Spleen (tissue), 11 donors: ENCODE results near the gene PCGF2. TPM values are rescaled to one million over a fixed set of nuclear protein-coding genes. Genes with fewer than 3 reads are reported as not detected.

Experiments
- DNase-seq: peaks from one replicate; pipeline ENCODE4 v3.0.0-alpha.2; 2020
- H3K27ac ChIP-seq, 8 donors: fragments of 200-600 bp; sonication (generic) in 7 of 8; 1 replicate in 4 of 8; 2 replicates in 4 of 8; pipeline versions ENCODE4 v1.5.0 to v1.8.0; 2016 to 2021; ENCODE audit warnings: inconsistent platforms in 4 of 8, mild to moderate bottlenecking in 4 of 8, moderate library complexity in 1 of 8
- H3K27me3 ChIP-seq, 7 donors: fragments of 200-600 bp; sonication (generic) in 6 of 7; replicated peaks in 1 of 7; 1 replicate in 4 of 7; 2 replicates in 3 of 7; pipeline versions ENCODE4 v1.5.0 to v1.8.0; 2016 to 2021; ENCODE audit warnings: inconsistent platforms in 3 of 7, mild to moderate bottlenecking in 1 of 7
- H3K36me3 ChIP-seq, 6 donors: fragments of 200-600 bp; sonication (generic) in 5 of 6; 1 replicate in 4 of 6; 2 replicates in 2 of 6; pipeline versions ENCODE4 v1.5.0 to v1.8.0; 2016 to 2021; ENCODE audit warnings: inconsistent platforms in 2 of 6
- H3K4me1 ChIP-seq, 6 donors: fragments of 200-600 bp; sonication (generic) in 5 of 6; 1 replicate in 3 of 6; 2 replicates in 3 of 6; pipeline versions ENCODE4 v1.5.0 to v1.8.0; 2016 to 2021; ENCODE audit warnings: inconsistent platforms in 3 of 6
- H3K4me3 ChIP-seq, 8 donors: fragments of 200-600 bp; sonication (generic) in 7 of 8; 1 replicate in 4 of 8; 2 replicates in 4 of 8; pipeline versions ENCODE4 v1.5.0 to v1.8.0; 2016 to 2021; ENCODE audit warnings: inconsistent platforms in 4 of 8, mild to moderate bottlenecking in 4 of 8, moderate library complexity in 2 of 8
- H3K9me3 ChIP-seq, 8 donors: fragments of 200-600 bp; sonication (generic) in 7 of 8; 1 replicate in 4 of 8; 2 replicates in 4 of 8; pipeline versions ENCODE4 v1.5.0 to v1.8.0; 2016 to 2021; ENCODE audit warnings: inconsistent platforms in 4 of 8
- POLR2A ChIP-seq, 3 donors: fragments of 450-650 bp; IDR thresholded peaks; one replicate each; pipeline ENCODE4 v1.5.1; 2017; ENCODE audit warnings: antibody characterized with exemption in 3 of 3, mild to moderate bottlenecking in 1 of 3
- POLR2AphosphoS5 ChIP-seq, 3 donors: sonication (generic); formaldehyde crosslinking; IDR thresholded peaks; one replicate each; pipeline ENCODE4 v1.5.1; 2017; ENCODE audit warnings: antibody characterized with exemption in 3 of 3
- WGBS, 5 donors: extraction: QIAGEN DNeasy Blood & Tissue Kit in 3 of 5; methylation state at CpG; one replicate each; pipeline versions ENCODE4 v1.1.5 to v1.1.7; 2013 to 2018; 5-methylcytosine and 5-hydroxymethylcytosine counted together
- intact Hi-C: fragments of 100-400 bp; cut with DNase I; formaldehyde crosslinking; loops from one replicate; pipeline ENCODE4 v1.15.0; 2023; ENCODE audit warnings: low total_unique reads
- polyA plus RNA-seq, 3 donors: library from polyadenylated mRNA; stranded (reverse); fragments of 200-250 nt; gene quantifications; one replicate each; pipeline ENCODE4 v1.2.1, GENCODE V29; 2013
- total RNA-seq, 7 donors: library from RNA; depleted of rRNA in 3 of 7; stranded (reverse); fragments of >200 nt in 3 of 7; fragmentation: NEBNext Ultra II Directional in 4 of 7; extraction: Animal tissue kit (Norgen Biotek cat#: 25700) in 4 of 7; gene quantifications; one replicate each; pipeline versions ENCODE4 v1.1.0 to v1.2.1, GENCODE V29; 2016 to 2021
- TF ChIP-seq, protein P1 (sequence below), 11 experiments: fragments of 200-600 bp in 7 of 11; fragments of 450-650 bp in 4 of 11; sonication (generic) in 4 of 11; IDR thresholded peaks in 8 of 11; conservative IDR thresholded peaks in 3 of 11; 1 replicate in 7 of 11; 2 replicates in 4 of 11; pipeline versions ENCODE4 v1.4.0 to v1.8.0; 2016 to 2021; ENCODE audit warnings: antibody characterized with exemption in 11 of 11, inconsistent platforms in 4 of 11, mild to moderate bottlenecking in 1 of 11
- donor health status: healthy with polysubstance abuse.
- donor health status: DM: no; HTN: no; CAD: no; lungs with moderate emphysema.
- donor health status: DM: no; HTN: no; CAD: no.
- donor health status: Bipolar disorder and iron deficiency.
- donor health status: healthy.
- donor health status: DM: no; HTN: no; CAD: no.
- donor health status: DM: yes; HTN: yes; CAD: no.

The PCGF2 gene
- total and polyA plus RNA-seq, 10 donors: 13.1 to 57.6 (median 25.7) TPM

- Histone ChIP-seq H3K9me3 (no peaks in the 10 kb centered on the region), H3K4me1 (no peaks in the 10 kb centered on the region), H3K36me3 (peaks cover 13 to 100% (median 99%) of the 10 kb centered on the region in 6 donors), H3K27me3 (no peaks in the 10 kb centered on the region), H3K27ac (no peak overlapping the region), H3K4me3 (no peak overlapping the region)
- intact Hi-C loops: no loop called here
- 90 to 97% (median 93%) methylated on average over 23 of the region's 23 CpGs for WGBS, 5 donors
- TF ChIP-seq POLR2AphosphoS5 (IDR thresholded peaks at IDR 0.05): no peak
- TF ChIP-seq POLR2A (IDR thresholded peaks at IDR 0.05): no peak
- TF ChIP-seq, protein P1, sequence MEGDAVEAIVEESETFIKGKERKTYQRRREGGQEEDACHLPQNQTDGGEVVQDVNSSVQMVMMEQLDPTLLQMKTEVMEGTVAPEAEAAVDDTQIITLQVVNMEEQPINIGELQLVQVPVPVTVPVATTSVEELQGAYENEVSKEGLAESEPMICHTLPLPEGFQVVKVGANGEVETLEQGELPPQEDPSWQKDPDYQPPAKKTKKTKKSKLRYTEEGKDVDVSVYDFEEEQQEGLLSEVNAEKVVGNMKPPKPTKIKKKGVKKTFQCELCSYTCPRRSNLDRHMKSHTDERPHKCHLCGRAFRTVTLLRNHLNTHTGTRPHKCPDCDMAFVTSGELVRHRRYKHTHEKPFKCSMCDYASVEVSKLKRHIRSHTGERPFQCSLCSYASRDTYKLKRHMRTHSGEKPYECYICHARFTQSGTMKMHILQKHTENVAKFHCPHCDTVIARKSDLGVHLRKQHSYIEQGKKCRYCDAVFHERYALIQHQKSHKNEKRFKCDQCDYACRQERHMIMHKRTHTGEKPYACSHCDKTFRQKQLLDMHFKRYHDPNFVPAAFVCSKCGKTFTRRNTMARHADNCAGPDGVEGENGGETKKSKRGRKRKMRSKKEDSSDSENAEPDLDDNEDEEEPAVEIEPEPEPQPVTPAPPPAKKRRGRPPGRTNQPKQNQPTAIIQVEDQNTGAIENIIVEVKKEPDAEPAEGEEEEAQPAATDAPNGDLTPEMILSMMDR (IDR thresholded peaks at IDR 0.05 in 8 of 11, conservative IDR thresholded peaks at IDR 0.05 in 3 of 11): no peak
- DNase-seq: no peak
Observed at GRCh38 chr17:38779965-38780752, 32.0 kb upstream of the PCGF2 start.

DNA sequence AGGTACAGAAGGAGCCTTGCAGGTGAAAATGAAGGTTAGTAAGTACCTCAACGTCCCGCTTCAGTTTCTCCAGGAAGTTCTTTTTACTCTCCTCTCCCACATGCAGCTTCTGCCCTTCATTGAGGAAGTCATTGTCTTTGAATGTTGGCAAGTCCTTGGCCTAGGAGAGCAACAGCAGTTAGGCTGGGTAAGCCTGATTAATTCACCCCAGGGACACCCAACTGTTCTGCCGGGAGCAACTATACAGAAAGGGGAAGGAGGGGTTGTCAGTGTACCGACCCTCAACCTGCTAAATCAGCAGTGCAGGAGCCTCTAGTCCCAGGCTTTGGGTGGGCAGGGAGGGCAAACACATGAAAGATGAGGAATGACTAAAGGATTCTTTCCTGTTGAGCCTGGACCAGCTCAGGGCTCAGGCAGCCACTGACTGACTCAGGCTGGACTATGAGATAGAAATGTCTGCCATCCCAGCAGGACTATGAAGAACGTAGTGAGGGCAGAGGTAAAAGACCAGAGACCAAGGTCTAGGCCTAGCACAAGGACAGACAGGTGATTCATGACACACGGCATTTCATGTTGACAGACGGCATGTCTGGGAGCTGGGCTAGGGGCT lies 29.6 kb upstream of the PCGF2 start:
- Histone ChIP-seq H3K9me3 (no peaks in the 10 kb centered on the region), H3K27ac (no peak overlapping the region), H3K36me3 (peaks cover 13 to 100% (median 99%) of the 10 kb centered on the region in 6 donors), H3K27me3 (no peaks in the 10 kb centered on the region), H3K4me1 (no peaks in the 10 kb centered on the region), H3K4me3 (no peak overlapping the region)
- DNase-seq: no peak
- TF ChIP-seq POLR2A (IDR thresholded peaks at IDR 0.05): no peak
- no peak for TF ChIP-seq POLR2AphosphoS5 (IDR thresholded peaks at IDR 0.05)
- TF ChIP-seq, protein P1 (IDR thresholded peaks at IDR 0.05 in 8 of 11, conservative IDR thresholded peaks at IDR 0.05 in 3 of 11): no peak
- intact Hi-C loops: no loop called here
- 70 to 83% (median 80%) methylated on average over 7 of the region's 7 CpGs for WGBS, 5 donors

DNA sequence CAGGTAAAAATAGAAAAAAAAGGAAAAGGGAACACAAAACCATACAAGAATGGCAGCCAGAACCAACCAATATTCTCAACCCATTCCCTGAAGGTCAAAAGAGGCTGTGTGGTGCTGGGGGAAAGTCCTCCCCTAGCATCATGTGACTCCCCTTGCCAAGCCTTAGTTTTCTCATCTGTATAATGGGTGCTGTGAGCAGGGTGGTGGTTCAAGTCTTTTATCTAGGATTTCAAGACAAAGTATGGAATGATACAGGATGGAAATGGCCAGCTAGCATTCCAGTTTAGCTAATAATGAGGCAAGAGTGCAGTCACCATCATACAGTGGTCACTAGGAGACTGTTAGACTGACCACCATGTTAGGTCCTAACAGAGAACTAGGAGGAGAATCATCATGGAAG lies 25.1 kb upstream of the PCGF2 start:
- Histone ChIP-seq H3K27me3 (no peaks in the 10 kb centered on the region), H3K9me3 (no peaks in the 10 kb centered on the region), H3K36me3 (peaks cover 3 to 100% (median 96%) of the 10 kb centered on the region in 6 donors), H3K4me1 (no peaks in the 10 kb centered on the region), H3K27ac (no peak overlapping the region), H3K4me3 (no peak overlapping the region)
- TF ChIP-seq, protein P1 (IDR thresholded peaks at IDR 0.05 in 8 of 11, conservative IDR thresholded peaks at IDR 0.05 in 3 of 11): no peak
- TF ChIP-seq POLR2AphosphoS5 (IDR thresholded peaks at IDR 0.05) (no peak), POLR2A (IDR thresholded peaks at IDR 0.05) (no peak)
- no peak for DNase-seq
- intact Hi-C loops: no loop called here

GRCh38 chr17:38768417-38768816 lies 20.3 kb upstream of the PCGF2 start:
- WGBS, 5 donors: 53 to 83% (median 75%) methylated on average over 5 to 6 of the region's 6 CpGs
- H3K4me1 ChIP-seq: peaks cover 0 to 5% (median 0%) of the 10 kb centered on the region in 6 donors
- intact Hi-C loops: no loop called here
- H3K4me3 ChIP-seq: no peak overlapping the region
- TF ChIP-seq, protein P1 (IDR thresholded peaks at IDR 0.05 in 8 of 11, conservative IDR thresholded peaks at IDR 0.05 in 3 of 11): no peak
- TF ChIP-seq POLR2AphosphoS5 (IDR thresholded peaks at IDR 0.05) (no peak), POLR2A (IDR thresholded peaks at IDR 0.05) (no peak)
- H3K36me3 ChIP-seq: peaks cover 0 to 100% (median 96%) of the 10 kb centered on the region in 6 donors
- H3K9me3 ChIP-seq: no peaks in the 10 kb centered on the region
- DNase-seq: no peak
- H3K27ac ChIP-seq: no peak overlapping the region
- H3K27me3 ChIP-seq: no peaks in the 10 kb centered on the region
